Fibroblast of villous mesenchyme (primary cell): Measurements from ENCODE around the gene FIBCD1. TPM values are rescaled to one million over a fixed set of nuclear protein-coding genes. Genes with fewer than 3 reads are reported as not detected.

Experiments
- DNase-seq: peaks from one replicate; pipeline ENCODE4 v3.0.0-alpha.2; 2010; ENCODE audit warnings: low read depth
- H3K4me3 ChIP-seq: 2 replicates; pipeline ENCODE4 v1.5.1; 2011; ENCODE audit warnings: low read depth, mild to moderate bottlenecking, low read length
- total RNA-seq: library from RNA; depleted of rRNA; stranded (reverse); fragments of >200 nt; gene quantifications from 2 replicates; pipeline ENCODE4 v1.2.3, GENCODE V29; 2012
- TF ChIP-seq, protein P1 (sequence below): IDR thresholded peaks from 2 replicates; pipeline ENCODE4 v1.5.1; 2012; ENCODE audit warnings: low read depth, mild to moderate bottlenecking, low read length; ENCODE audit not compliant: insufficient read depth

The FIBCD1 gene
- total RNA-seq, 1 donor = 4.3 TPM

DNA sequence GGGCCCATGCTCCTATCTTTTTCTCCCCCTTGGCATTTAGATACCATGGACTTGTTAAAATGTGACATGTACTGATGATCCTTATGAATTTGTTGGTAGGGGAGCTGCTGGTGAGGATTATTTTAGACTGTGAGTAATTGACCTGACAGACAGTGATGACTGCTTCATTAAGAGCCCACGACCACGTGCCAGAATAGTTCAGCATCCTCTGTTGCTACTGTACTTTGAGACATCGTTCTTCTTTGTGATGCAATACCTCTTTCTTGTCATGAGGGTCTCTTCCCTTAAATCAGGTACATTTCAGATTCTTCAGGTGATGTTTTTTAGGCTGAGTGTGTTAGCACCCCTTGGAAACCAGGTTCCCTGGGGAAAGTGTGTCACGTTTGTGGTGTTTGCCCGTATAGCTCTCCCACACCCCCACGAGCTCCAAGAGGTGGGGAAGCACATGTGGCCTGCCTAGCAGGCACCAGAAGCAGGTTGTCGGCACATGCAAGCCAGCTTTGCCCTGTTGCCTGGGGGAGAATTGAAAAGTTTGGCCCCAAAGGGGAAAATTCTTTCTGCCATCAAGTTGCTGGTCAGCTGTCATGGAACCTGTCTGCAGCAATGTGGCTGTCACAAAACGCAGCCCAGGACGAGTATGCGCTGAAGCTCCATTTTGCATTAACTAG, 67.5 kb downstream of the FIBCD1 start:
- no peak for DNase-seq
- TF ChIP-seq, protein P1, sequence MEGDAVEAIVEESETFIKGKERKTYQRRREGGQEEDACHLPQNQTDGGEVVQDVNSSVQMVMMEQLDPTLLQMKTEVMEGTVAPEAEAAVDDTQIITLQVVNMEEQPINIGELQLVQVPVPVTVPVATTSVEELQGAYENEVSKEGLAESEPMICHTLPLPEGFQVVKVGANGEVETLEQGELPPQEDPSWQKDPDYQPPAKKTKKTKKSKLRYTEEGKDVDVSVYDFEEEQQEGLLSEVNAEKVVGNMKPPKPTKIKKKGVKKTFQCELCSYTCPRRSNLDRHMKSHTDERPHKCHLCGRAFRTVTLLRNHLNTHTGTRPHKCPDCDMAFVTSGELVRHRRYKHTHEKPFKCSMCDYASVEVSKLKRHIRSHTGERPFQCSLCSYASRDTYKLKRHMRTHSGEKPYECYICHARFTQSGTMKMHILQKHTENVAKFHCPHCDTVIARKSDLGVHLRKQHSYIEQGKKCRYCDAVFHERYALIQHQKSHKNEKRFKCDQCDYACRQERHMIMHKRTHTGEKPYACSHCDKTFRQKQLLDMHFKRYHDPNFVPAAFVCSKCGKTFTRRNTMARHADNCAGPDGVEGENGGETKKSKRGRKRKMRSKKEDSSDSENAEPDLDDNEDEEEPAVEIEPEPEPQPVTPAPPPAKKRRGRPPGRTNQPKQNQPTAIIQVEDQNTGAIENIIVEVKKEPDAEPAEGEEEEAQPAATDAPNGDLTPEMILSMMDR = no peak
- no peak overlapping the region for H3K4me3 ChIP-seq

DNA sequence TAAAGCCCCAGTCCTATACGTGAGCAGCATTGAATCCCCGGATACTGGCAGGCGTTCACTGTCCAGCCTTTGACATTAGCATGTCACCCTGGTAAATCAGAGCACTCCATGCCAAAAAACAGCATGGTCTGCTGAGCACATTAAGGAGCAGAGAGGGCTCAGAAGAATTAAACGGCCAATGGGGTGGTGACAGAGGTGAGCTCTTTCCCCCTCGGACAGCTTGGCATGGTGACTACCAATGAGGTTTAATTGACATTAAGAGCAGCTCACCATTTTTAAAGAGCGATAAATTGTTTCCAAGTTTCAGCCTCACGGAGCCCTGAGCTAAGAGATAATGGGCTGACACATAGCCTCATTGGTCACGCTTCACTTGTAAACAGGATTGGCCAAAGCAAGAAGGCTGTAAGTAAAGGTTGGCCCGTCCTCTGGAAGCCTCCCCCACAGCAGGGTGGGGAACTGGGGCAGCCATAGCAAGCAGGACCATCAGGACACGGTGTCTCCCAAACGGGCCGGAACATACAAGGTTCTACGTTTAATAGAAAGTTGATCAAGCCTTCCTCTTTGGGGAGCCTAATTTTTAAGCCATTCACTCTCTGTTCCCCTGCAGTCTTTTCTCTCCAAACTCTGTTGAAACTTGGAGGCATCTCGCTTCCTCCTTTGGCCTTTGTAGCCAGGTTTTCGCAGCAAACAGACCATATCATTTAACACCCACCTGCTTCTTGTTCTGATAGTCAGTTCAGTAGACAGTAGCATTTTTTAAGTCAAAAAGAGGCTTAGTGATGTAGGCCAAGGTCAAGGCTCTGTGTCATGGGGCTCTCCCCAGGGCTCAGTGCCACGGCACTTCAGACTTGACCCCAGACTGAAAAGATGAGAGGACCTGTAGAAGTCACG, 68.3 kb downstream of the FIBCD1 start:
- H3K4me3 ChIP-seq = no peak overlapping the region
- TF ChIP-seq, protein P1 = no peak
- no peak for DNase-seq

GRCh38 chr9:130869250-130869649, 69.8 kb downstream of the FIBCD1 start:
- peak; percentile 42 for DNase-seq
- H3K4me3 ChIP-seq = no peak overlapping the region
- TF ChIP-seq, protein P1 = no peak

GRCh38 chr9:130868230-130868629, 70.8 kb downstream of the FIBCD1 start:
- DNase-seq = no peak
- TF ChIP-seq, protein P1 = no peak

DNA sequence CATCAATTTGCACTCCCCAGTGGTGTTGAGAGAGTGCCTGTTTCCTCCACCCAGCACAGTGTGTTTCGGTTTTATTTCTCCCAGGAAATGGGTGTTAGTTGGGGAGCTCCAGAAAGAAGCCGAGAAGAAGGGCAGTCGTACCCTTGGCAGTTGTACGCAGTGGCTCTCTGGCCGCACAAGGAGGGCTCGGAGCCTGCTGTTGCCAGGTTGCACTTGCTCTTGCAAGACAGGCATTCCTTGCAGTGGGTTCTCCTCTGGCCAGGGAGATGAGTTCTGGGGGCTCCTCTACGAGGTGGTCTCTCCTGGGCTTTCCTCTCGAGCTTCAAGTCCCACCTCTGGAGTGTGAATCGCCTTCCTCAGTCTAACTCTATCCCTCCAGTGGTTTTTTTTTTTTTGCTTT, 71.5 kb downstream of the FIBCD1 start:
- TF ChIP-seq, protein P1 = no peak
- no peak for DNase-seq
- H3K4me3 ChIP-seq = no peak overlapping the region

More at GRCh38 chr9:130868230-130868629, 70.8 kb downstream of the FIBCD1 start:
- no peak overlapping the region for H3K4me3 ChIP-seq

- peak; percentile 89 for DNase-seq
- TF ChIP-seq, protein P1 = peak; percentile 98
- H3K4me3 ChIP-seq = no peak overlapping the region
These were observed 72.5 kb downstream of the FIBCD1 start for GRCh38 chr9:130866474-130866965.
